Stomach (tissue), 4 donors: ENCODE data around the gene DRAP1.

Experiments
- CTCF ChIP-seq, 7 experiments: fragments of 450-650 bp in 4 of 7; fragments of 200-600 bp in 3 of 7; sonication (generic) in 3 of 7; IDR thresholded peaks; one replicate each; pipeline ENCODE4 v1.5.1; 2016 to 2019; ENCODE audit warnings: antibody characterized with exemption in 7 of 7, control low read depth in 2 of 7, mild to moderate bottlenecking in 1 of 7
- EP300 ChIP-seq: sonication (generic); formaldehyde crosslinking; IDR thresholded peaks from one replicate; pipeline ENCODE4 v1.6.1; 2017; ENCODE audit warnings: antibody characterized with exemption
- POLR2A ChIP-seq, 4 donors: fragments of 450-650 bp; IDR thresholded peaks; one replicate each; pipeline ENCODE4 v1.6.1; 2016; ENCODE audit warnings: antibody characterized with exemption in 4 of 4, control low read depth in 2 of 4, mild to moderate bottlenecking in 1 of 4, moderate library complexity in 1 of 4
- POLR2AphosphoS5 ChIP-seq, 3 donors: sonication (generic); formaldehyde crosslinking; IDR thresholded peaks; one replicate each; pipeline ENCODE4 v1.6.1; 2016; ENCODE audit warnings: antibody characterized with exemption in 3 of 3

- TF ChIP-seq EP300 = no peak
- no peak for TF ChIP-seq CTCF (IDR thresholded peaks at IDR 0.05)
- no peak for TF ChIP-seq POLR2AphosphoS5 (IDR thresholded peaks at IDR 0.05)
- no peak for TF ChIP-seq POLR2A (IDR thresholded peaks at IDR 0.05)
These were observed 48.2 kb downstream of the DRAP1 start for GRCh38 chr11:65967329-65967934.
